LNCaP clone FGC (cell line): Measurements from ENCODE around the gene PSMD2.

Experiments used
- DNase-seq: peaks from one replicate; pipeline ENCODE4 v3.0.0-alpha.2; 2011; ENCODE audit warnings: low read depth
- H3K4me3 ChIP-seq: 2 replicates; pipeline ENCODE4 v1.5.1; 2011; ENCODE audit warnings: mild to moderate bottlenecking, low read depth, low read length, control low read depth
- CTCF ChIP-seq: IDR thresholded peaks from 2 replicates; pipeline ENCODE4 v1.5.1; 2012; ENCODE audit warnings: mild to moderate bottlenecking; ENCODE audit not compliant: control insufficient read depth, insufficient read depth; ENCODE audit errors: extremely low read depth

PSMD2 gene

DNA sequence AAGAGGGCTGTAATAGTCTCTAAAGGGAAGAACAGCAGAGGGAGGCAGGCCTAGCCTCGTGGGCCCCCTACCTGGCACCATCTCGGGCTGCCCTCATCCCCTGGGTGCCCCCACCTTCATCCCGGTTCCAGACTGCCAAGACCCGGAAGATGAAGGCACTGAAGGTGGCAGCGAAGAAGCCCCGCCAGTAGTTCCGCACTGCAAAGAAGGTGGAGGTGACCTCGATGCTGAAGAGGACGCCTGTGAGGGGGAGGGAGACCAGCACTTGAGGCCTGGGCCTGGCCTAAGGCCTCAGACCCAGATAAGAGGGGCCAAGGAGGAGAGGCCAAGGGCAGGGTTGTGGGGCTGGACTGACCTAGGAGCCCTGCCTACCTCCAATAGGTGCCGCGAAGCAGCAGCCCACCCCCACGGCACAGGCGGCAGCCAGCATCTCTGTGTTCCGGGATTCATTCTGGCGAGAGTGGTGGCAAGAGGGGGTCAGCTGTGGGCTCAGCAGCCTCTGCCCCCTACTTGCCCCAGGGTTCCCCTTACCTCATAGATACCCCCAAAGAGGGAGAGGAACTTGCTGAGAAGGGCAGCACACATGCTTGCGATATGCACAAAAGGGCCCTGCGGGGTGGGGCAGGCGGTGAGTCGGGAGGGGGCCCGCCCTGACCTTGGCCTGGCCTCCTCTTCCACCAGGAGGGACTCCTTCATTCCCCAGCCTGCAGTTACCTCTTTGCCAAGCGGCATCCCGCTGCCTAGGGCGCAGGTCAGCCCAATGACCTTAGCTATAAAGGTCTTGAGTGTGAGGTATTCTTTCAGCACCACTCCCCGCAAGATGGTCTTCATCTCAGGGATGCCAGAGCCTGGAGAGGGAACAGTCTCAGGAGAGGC is 58.4 kb downstream of the PSMD2 start:
- TF ChIP-seq CTCF: no peak
- no peak for DNase-seq
- H3K4me3 ChIP-seq: no peak overlapping the region

GRCh38 chr3:184358124-184358767 is 59.2 kb downstream of the PSMD2 start:
- H3K4me3 ChIP-seq: no peak overlapping the region
- no peak for TF ChIP-seq CTCF
- no peak for DNase-seq
